Lung (tissue), 12 donors: ENCODE measurements around the gene CLIP2. TPM values are rescaled to one million over a fixed set of nuclear protein-coding genes. Genes with fewer than 3 reads are reported as not detected.

ENCODE experiments used
- ATAC-seq: fragments of 200-7000 bp; cut with Tn5 transposase; one replicate; pipeline ENCODE4 v1.9.1; 2020; ENCODE audit warnings: moderate number of reproducible peaks; ENCODE audit not compliant: insufficient read depth, low FRiP score
- DNase-seq, 3 donors: peaks; one replicate each; pipeline ENCODE4 v3.0.0-alpha.2; 2013 to 2017
- H3K27ac ChIP-seq, 2 donors: one replicate each; pipeline ENCODE4 v1.5.1; 2013; ENCODE audit warnings: mild to moderate bottlenecking in 2 of 2, moderate library complexity in 2 of 2, control low read depth in 1 of 2, inconsistent platforms in 1 of 2, low read depth in 1 of 2, low read length in 1 of 2
- H3K27me3 ChIP-seq, 3 donors: one replicate each; pipeline ENCODE4 v1.5.1; 2013; ENCODE audit warnings: low read length in 2 of 3; ENCODE audit not compliant: control insufficient read depth in 3 of 3, insufficient read depth in 3 of 3
- H3K36me3 ChIP-seq, 4 donors: one replicate each; pipeline ENCODE4 v1.5.1; 2013; ENCODE audit warnings: low read length in 4 of 4, mild to moderate bottlenecking in 1 of 4, moderate library complexity in 1 of 4; ENCODE audit not compliant: control insufficient read depth in 4 of 4, insufficient read depth in 4 of 4
- H3K4me1 ChIP-seq, 5 donors: one replicate each; pipeline ENCODE4 v1.5.1; 2013; ENCODE audit warnings: low read length in 5 of 5, mild to moderate bottlenecking in 2 of 5, moderate library complexity in 1 of 5; ENCODE audit not compliant: control insufficient read depth in 5 of 5, insufficient read depth in 5 of 5
- H3K4me3 ChIP-seq: one replicate; pipeline ENCODE4 v1.5.1; 2013; ENCODE audit warnings: mild to moderate bottlenecking, control low read depth, moderate library complexity
- H3K9ac ChIP-seq, 2 donors: one replicate each; pipeline ENCODE4 v1.5.1; 2013; ENCODE audit warnings: low read length in 2 of 2, control low read depth in 1 of 2; ENCODE audit not compliant: insufficient read depth in 1 of 2
- H3K9me3 ChIP-seq, 4 donors: one replicate each; pipeline ENCODE4 v1.5.1; 2013; ENCODE audit warnings: low read length in 3 of 4, mild to moderate bottlenecking in 1 of 4, moderate library complexity in 1 of 4; ENCODE audit not compliant: control insufficient read depth in 4 of 4, insufficient read depth in 3 of 4
- WGBS, 2 donors: extraction: QIAGEN DNeasy Blood & Tissue Kit; methylation state at CpG; one replicate each; pipeline ENCODE4 v1.1.7; 2013; 5-methylcytosine and 5-hydroxymethylcytosine counted together
- polyA plus RNA-seq, 2 donors: library from polyadenylated mRNA; stranded (reverse); fragments of 200-250 nt; gene quantifications; one replicate each; pipeline ENCODE4 v1.2.1, GENCODE V29; 2013
- total RNA-seq, 2 donors: library from RNA; depleted of rRNA in 1 of 2; stranded (reverse); fragments of >200 nt in 1 of 2; gene quantifications; one replicate each; pipeline ENCODE4 v1.2.1, GENCODE V29; 2014 to 2021
- TF ChIP-seq, protein P1 (sequence below): IDR thresholded peaks from 2 replicates; pipeline ENCODE4 v1.5.1; 2012; ENCODE audit warnings: mild to moderate bottlenecking; ENCODE audit errors: control extremely low read depth, extremely low read depth
- donor health status: control.
- donor health status: control.
- donor health status: Bipolar disorder and iron deficiency.
- donor health status: healthy.
- donor health status: DM: yes; HTN: yes; CAD: no.

Gene CLIP2
- total and polyA plus RNA-seq, 4 donors: 7.9 to 27.0 (median 14.9) TPM

- ATAC-seq (no peak), DNase-seq (no peak)
- no peaks in the 10 kb centered on the region for H3K27me3 ChIP-seq
- H3K4me1 ChIP-seq: peaks cover 0 to 20% (median 11%) of the 10 kb centered on the region in 5 donors
- H3K36me3 ChIP-seq: peaks cover 4 to 20% (median 13%) of the 10 kb centered on the region in 4 donors
- TF ChIP-seq, protein P1, sequence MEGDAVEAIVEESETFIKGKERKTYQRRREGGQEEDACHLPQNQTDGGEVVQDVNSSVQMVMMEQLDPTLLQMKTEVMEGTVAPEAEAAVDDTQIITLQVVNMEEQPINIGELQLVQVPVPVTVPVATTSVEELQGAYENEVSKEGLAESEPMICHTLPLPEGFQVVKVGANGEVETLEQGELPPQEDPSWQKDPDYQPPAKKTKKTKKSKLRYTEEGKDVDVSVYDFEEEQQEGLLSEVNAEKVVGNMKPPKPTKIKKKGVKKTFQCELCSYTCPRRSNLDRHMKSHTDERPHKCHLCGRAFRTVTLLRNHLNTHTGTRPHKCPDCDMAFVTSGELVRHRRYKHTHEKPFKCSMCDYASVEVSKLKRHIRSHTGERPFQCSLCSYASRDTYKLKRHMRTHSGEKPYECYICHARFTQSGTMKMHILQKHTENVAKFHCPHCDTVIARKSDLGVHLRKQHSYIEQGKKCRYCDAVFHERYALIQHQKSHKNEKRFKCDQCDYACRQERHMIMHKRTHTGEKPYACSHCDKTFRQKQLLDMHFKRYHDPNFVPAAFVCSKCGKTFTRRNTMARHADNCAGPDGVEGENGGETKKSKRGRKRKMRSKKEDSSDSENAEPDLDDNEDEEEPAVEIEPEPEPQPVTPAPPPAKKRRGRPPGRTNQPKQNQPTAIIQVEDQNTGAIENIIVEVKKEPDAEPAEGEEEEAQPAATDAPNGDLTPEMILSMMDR: no peak
- no peak overlapping the region for H3K27ac ChIP-seq
- H3K9me3 ChIP-seq: no peaks in the 10 kb centered on the region
- no peak overlapping the region for H3K4me3 ChIP-seq
- H3K9ac ChIP-seq: peak overlapping the region; percentile 69 to 82
- 76 to 80% methylated on average over 7 of the region's 7 CpGs for WGBS, 2 donors
These were observed 35.9 kb upstream of the CLIP2 start for GRCh38 chr7:74253331-74253730.

DNA sequence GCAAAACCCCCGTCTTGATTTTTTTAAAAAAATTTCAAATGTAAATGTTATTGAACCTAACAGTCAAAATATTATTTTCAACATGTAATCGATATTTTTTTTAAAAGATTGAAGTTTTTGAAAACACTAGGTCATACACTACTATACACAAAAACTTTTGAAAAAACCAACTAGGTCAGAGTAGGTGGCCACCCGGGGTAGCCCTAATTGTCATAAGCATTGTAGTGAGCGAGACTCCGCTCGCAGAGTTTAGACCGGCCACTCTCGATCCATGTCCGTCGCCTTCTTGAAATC, 35.4 kb upstream of the CLIP2 start:
- peaks cover 0 to 20% (median 11%) of the 10 kb centered on the region in 5 donors for H3K4me1 ChIP-seq
- peak overlapping the region; percentile 69 to 97 for H3K27ac ChIP-seq
- no peaks in the 10 kb centered on the region for H3K27me3 ChIP-seq
- 0 to 1% methylated on average over 10 of the region's 10 CpGs for WGBS, 2 donors
- H3K9ac ChIP-seq: peak overlapping the region; percentile 69 to 82
- ATAC-seq: no peak
- DNase-seq: peak in 1 of 3 donors; percentile 56
- H3K9me3 ChIP-seq: no peaks in the 10 kb centered on the region
- TF ChIP-seq, protein P1: no peak
- H3K36me3 ChIP-seq: peaks cover 4 to 17% (median 12%) of the 10 kb centered on the region in 4 donors
- H3K4me3 ChIP-seq: peak overlapping the region; percentile 82

DNA sequence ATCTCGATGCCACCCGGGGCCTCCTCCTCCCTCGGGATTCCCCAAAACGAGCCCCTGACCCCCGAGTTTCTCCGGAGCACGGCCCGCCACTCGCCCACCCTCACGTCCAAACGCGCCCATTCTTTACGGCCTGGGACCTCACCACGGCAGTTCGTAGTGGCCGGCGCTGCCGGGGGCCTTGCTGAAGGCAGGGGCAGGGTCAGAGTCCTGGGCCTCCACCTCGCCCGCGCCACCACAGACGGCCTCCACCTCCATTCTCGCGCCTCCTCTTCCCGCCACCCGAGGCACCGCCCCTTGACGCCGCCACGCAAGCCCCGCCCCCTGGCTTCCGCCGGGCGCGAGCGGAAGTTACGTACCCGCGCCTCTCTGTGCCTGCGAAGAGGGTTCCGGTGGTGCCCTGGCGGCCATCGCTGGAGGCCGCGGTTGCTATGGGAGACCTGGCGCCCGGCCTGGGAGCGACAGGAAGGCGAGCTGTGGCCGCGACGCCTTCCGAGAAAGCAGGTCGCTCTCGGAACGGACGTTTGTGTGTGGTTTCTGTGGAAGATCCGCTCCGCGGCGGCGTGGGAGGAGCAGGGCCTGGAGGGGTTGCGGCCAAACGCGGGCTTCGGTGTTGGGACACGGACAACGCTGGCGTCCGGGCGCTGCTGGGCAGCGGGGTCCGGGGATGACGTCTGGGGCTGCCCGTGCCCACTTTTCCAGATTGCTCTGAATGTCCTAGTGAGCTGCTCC, 34.9 kb upstream of the CLIP2 start, which contains the start of gene RFC2:
Gene RFC2 (minus strand): TSS at position 271 of the 729 bp plus-strand sequence. CDS start 16 bp downstream, at position 255.
- TF ChIP-seq, protein P1: peak; percentile 41
- Histone ChIP-seq H3K9ac (peak within 1 kb of the TSS; percentile 89 to 93), H3K9me3 (no peaks in the 10 kb centered on the region), H3K4me1 (peaks cover 0 to 20% (median 11%) of the 10 kb centered on the region in 5 donors), H3K4me3 (peak within 1 kb of the TSS; percentile 82), H3K36me3 (peaks cover 4 to 12% (median 11%) of the 10 kb centered on the region in 4 donors), H3K27me3 (no peaks in the 10 kb centered on the region), H3K27ac (peak within 1 kb of the TSS; percentile 89 to 97)
- DNase-seq (peak; percentile 97 to 98 (median 98)), ATAC-seq (peak; percentile 99)
- WGBS, 2 donors: 0% methylated on average over 73 to 75 of the region's 75 CpGs
